NCI-H446 (cell line): Measurements from ENCODE around the gene TRIM67.
A peak's percentile ranks its signal among the peaks of the same experiment; 100 is the strongest.

ENCODE experiments used
- DNase-seq, 2 experiments: peaks; one replicate each; lab custom pipeline; 2025; lab: John Stamatoyannopoulos, UW

The TRIM67 gene

DNA sequence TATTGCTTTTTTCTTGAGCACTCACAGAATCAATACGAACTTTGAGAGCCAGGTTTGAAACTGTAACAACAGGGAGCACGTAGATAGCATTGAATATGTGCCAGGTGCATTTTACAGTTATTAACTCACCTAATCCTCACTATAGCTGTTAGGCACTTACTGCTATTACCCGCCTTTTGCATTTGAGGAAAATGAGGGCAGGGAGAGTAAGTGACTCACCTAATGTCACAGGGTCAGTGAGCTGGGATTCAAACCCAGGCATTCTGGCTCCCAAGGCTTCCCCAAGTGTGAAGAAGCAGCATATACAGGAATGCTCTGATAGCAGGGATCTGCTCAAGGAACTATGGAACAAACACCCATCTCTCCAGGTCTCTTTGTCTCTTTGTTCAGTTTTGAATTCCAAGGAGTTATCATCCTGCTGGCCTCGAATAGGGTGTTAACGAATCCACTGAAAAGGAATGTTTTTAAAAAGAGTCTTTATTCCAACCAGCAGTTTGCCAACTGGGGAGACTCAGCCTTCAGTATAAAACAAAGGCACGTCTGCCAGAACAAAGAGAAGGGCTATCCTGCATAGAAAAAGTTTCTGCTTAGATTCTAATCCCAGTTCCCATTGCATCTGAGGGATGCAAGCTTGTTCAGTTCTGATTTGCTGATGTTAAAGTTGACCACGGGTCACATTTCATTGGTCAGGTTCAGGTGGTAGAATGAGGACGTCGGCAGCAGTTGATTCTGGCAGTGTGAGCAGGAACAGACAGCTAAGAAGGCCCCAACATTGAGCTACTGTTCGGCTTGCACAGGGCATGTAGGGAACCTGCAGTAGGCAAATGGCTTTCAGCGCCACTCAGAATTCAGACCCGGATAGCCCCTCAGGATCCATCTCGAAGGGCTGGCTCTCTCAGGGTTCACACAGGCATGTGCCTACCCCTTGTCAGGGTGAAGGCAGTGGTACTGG is 22.1 kb downstream of the TRIM67 start:
- DNase-seq = no peak

DNA sequence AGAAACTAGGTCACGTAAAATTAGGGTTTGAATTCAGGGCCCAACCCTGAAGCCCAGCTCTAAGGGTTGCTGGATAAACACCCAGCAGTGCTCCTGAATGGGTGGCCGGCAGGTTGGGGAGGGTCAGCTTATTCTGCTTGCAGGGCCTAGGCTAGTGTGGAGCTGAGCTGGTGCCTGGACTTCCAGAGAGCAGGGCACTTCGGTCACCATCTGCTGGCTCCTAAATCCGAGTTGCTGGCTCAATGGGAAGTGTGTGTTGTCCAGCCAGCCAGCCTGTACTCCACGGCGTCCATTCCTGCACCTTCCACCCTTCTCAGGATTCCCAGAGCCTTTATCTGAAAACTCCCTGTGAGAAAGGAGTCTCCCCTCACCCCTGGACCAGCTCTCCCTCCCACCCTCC is 23.0 kb downstream of the TRIM67 start:
- DNase-seq = no peak

DNA sequence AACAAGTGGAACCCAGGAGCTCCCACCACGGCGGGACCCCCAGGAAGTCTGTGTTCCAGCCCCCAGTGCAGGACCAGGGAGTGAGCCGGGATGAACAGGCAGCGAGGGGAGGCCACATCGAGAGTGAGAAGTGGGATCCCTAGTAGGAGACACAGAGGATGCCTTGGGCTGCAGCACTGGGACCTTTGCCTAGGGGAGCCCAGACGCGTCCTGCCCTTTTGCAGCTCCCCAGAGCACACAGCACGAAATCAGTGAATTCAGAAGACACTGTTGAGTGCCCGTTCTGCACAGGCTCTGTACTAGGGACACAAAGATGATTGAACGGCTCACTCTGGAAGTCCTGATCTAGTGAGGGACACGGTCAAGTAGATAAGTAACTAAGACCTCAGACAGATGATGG is 23.5 kb downstream of the TRIM67 start:
- DNase-seq = no peak

DNA sequence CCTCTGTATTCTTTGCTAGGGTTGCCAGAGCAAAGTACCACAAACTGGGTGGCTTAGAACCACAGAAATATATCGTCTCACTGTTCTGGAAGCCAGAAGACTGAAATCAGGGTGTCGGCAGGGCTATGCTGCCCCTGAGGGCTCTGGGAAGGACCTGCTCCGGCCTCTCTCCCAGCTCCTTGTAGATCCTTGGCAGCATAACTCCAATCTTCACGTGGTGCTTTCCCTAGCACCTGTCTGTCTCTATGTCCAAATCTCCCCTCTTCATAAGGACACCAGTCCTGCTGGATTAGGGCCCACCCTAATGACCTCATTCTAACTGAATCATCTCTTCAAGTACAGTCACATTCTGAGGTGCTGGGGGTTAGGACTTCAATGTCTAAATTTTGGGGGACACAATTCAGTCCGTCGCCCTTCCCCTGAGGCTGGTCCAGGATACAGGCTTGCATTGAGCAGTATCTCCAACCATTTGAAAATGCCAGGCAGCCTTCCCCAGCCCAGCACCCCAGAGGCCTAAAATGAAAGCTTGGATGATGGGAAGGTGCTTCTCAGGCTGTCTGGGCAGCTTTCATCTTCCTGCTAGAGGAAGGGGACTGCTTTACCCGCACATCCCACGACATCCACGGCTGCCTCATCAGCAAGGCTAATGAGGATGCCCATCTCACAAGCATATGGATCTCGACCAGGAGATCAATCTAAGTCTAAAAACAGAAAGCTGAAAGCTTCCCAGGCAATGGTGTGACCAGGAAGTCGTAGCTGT is 24.7 kb downstream of the TRIM67 start:
- no peak for DNase-seq

DNA sequence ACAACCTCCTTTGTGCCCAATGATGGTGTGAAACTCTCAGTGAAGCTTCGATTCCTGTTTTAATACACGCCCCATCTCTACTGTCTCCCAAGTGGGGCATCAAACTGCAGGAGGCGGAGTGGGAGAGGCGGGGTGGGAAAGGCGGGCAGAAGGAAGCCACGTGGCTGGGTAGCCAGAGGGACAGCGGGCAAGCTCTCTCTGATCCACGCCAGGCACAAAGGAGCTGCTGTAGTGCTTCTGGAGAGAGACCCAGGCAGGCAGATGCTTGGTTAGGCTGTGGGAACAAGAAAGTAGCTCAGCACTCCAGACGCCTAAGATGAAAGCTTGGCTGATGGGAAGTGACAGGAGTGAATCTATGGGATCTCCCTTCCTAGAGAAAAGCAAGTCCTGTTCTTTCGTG is 25.7 kb downstream of the TRIM67 start:
- DNase-seq = no peak

DNA sequence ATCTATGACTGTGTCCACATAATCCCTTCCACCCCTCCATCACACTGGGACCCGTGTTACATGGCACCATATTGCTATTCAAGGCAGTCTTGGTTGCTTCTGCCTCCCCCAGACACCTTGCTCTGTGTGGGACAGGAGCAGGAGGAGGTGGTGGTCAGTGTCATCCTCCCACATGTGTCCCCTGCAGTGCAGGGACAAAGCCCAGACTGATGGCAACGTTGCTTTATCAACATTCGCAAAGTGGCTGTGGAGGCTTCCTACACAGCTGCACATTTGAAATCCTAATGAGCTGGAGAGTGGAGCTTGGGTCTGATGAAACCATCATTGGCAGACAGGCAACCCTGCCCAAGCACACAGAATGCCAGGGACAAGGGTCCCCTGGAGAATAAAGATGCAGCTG is 26.2 kb downstream of the TRIM67 start:
- no peak for DNase-seq

DNA sequence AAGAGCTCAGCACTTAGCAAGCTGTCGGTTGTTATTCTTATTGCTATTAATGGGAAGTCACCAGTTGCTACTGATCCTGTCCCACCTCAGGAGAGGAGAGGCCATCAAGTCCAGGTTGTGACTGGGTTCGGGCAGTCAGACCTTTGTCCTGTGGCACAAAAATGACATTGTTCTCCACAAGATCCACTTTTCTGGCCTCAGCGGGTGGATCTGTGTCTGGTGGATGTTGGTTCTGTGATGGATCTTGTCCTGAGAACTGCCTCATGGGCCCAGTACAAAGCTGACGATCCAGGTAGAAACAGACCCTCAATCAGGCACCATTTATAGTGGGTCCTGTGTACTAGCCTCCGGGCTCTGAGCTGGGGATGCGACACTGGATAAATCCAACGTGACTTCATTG is 26.9 kb downstream of the TRIM67 start:
- DNase-seq = no peak

GRCh38 chr1:231189683-231190270 is 27.9 kb downstream of the TRIM67 start:
- no peak for DNase-seq

GRCh38 chr1:231190456-231190855 is 28.6 kb downstream of the TRIM67 start:
- no peak for DNase-seq

DNA sequence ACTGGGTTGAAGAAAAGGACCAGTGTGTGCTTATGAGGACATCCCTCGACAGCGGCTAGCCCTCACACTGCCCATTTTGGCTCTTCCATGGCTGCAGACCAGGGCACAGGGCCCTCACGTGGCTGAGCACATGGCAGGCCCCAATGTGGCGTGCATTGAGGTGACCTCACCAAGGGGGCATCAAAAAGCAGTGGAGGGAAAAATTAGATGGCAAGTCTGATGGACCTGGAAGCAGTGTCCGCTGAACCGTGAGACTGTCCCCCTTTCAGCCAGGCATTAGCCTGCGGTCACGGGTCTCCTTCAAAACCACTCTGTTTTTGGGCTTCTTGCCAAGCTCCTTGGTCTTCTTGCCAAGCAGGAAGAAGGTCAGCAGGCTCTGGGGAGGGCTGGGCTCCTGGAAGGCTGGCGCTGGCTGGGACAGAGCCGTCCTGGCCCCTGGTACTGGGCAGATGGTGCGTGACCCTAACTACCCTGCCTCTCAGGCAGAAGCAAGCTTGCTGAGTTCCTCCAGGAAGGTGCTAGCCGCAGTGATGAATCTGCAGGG is 30.8 kb downstream of the TRIM67 start:
- DNase-seq = peak; percentile 30 to 75

- DNase-seq = no peak
Measured at GRCh38 chr1:231193710-231194340, 32.0 kb downstream of the TRIM67 start.

- no peak for DNase-seq
Measured at GRCh38 chr1:231194476-231194842, 32.6 kb downstream of the TRIM67 start.

DNA sequence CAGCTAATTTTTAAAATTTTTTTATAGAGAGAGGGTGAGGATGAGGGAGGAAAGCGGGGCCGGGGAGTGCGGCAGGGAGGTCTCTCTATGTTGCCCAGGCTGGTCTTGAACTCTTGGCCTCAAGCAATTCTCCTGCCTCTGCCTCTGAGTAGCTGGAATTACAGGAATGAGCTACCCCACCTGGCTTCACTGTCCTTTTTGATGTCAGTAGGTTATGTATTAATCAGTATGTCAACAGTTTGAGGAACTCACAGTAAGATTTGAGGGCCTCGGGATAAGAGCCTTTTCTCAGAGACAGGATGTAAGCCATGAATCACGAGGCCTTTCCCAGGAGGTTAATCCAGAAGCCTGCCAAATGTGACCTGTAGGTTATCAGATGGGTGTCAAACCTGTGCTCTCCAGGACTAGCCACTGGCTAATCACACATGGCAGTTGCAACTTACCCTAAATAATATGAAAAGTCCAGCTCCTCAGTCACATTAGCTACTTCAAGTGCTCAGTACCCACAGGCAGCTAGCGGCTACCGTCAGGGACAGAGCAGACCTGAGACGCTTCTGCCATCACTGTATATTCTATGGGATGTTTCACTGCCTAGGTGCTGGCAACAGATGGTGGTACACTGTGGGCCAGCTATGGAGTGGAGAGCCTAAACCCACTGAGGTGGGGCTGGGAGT is 33.1 kb downstream of the TRIM67 start:
- DNase-seq = no peak

DNA sequence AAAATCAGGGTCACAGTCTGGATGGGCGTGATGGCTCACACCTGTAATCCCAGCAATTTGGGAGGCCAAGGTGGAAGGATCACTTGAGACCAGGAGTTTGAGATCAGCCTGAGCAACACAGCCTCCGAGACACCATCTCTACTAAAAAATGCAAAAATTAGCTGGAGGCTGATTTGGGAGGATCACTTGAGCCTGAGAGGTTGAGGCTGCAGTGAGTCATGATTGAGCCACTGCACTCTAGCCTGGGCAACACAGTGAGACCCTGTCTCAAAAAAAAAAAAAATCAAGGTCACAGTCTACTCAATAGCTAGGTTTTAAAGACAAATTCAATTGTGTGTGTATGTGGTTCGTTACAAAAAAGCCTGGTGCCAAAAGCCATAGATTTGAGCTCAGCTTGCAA is 34.4 kb downstream of the TRIM67 start:
- DNase-seq = no peak

GRCh38 chr1:231196728-231197127 is 34.9 kb downstream of the TRIM67 start:
- DNase-seq = no peak

GRCh38 chr1:231199868-231200267 is 38.0 kb downstream of the TRIM67 start:
- DNase-seq = no peak

- no peak for DNase-seq
Measured at GRCh38 chr1:231200388-231201031, 38.7 kb downstream of the TRIM67 start.

DNA sequence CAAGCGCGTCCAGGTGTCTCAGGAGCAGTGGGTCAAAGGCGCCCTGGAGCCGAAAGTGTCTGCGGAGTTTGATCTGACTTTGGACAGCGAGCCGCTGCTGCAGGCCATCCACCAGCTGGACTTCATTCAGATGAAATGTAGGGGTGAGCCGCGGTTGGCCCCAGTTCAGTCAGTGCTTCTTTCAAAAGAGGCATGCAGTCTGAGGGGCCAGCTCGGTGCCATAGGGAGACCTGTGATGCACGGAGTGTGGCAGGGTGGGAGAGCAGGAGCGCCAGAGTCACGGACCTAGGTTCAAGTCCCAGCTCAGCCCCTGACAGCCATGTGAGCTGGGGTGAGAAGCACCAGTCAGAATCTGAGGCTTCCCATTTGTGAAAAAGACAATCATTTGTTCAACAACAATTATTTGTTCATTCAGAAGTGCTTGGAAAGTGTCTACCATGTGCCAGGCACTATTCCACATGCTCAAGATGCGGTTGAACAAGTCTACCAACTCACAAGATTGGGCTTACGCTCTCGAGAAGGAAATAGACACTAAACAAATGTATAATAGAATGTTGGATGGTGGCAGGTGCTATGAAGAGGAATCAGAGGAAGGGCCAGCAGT is 39.6 kb downstream of the TRIM67 start:
- DNase-seq = no peak

GRCh38 chr1:231201979-231202633 is 40.2 kb downstream of the TRIM67 start:
- DNase-seq = no peak
